HEK293 (cell line): ENCODE data around the gene GANAB.

Experiments used
- CTCF ChIA-PET: fragments of 350-600 bp; formaldehyde crosslinking; extraction: SDS; loops from one replicate; lab custom pipeline; 2021; ENCODE audit warnings: antibody characterized with exemption; lab: Yijun Ruan, JAX
- POLR2A ChIA-PET: fragments of 300-600 bp; formaldehyde crosslinking; extraction: SDS; loops from one replicate; lab custom pipeline; 2020; ENCODE audit warnings: antibody characterized with exemption, inconsistent platforms; lab: Yijun Ruan, JAX
- H3K27ac ChIP-seq: fragments of 200-500 bp; sonication (Bioruptor generic); 2 replicates; pipeline ENCODE4 v1.5.1; 2014; ENCODE audit warnings: low read depth, low read length, control low read depth, inconsistent platforms; ENCODE audit errors: extremely low read depth
- H3K36me3 ChIP-seq, 2 experiments: fragments of 200-500 bp in 1 of 2; sonication (Bioruptor generic) in 1 of 2; 1 replicate in 1 of 2; 2 replicates in 1 of 2; pipeline ENCODE4 v1.5.1; 2014 to 2017; ENCODE audit warnings: inconsistent platforms in 2 of 2, low read length in 2 of 2; ENCODE audit not compliant: control insufficient read depth in 2 of 2, insufficient read depth in 1 of 2
- H3K4me1 ChIP-seq: fragments of 200-500 bp; sonication (Bioruptor generic); 2 replicates; pipeline ENCODE4 v1.5.1; 2014; ENCODE audit warnings: mild to moderate bottlenecking, low read length, inconsistent platforms; ENCODE audit not compliant: control insufficient read depth, insufficient read depth
- H3K4me3 ChIP-seq: 2 replicates; pipeline ENCODE4 v1.5.1; 2011; ENCODE audit warnings: low read depth, mild to moderate bottlenecking, control low read depth, low read length, moderate library complexity
- H3K9me3 ChIP-seq: fragments of 200-500 bp; sonication (Bioruptor generic); 2 replicates; pipeline ENCODE4 v1.5.1; 2014; ENCODE audit warnings: low read depth, low read length, inconsistent platforms; ENCODE audit not compliant: control insufficient read depth, insufficient read depth
- FEZF1 ChIP-seq: fragments of 450-650 bp; formaldehyde crosslinking; IDR thresholded peaks from 2 replicates; pipeline ENCODE4 v1.5.1; 2016; ENCODE audit warnings: missing biosample characterization, missing genetic modification characterization
- KLF1 ChIP-seq: fragments of 450-650 bp; formaldehyde crosslinking; IDR thresholded peaks from 2 replicates; pipeline ENCODE4 v1.5.1; 2016; ENCODE audit warnings: missing biosample characterization, missing genetic modification characterization
- ZBTB8A ChIP-seq: fragments of 450-650 bp; formaldehyde crosslinking; IDR thresholded peaks from 2 replicates; pipeline ENCODE4 v1.5.1; 2016; ENCODE audit warnings: missing biosample characterization, missing genetic modification characterization
- ZFP69B ChIP-seq: fragments of 450-650 bp; formaldehyde crosslinking; IDR thresholded peaks from 2 replicates; pipeline ENCODE4 v1.5.1; 2016; ENCODE audit warnings: missing biosample characterization, missing genetic modification characterization
- ZIC2 ChIP-seq: fragments of 450-650 bp; formaldehyde crosslinking; IDR thresholded peaks from 2 replicates; pipeline ENCODE4 v1.5.1; 2016; ENCODE audit warnings: missing biosample characterization, missing genetic modification characterization
- ZNF10 ChIP-seq: fragments of 450-650 bp; formaldehyde crosslinking; IDR thresholded peaks from 2 replicates; pipeline ENCODE4 v1.5.1; 2017; ENCODE audit warnings: missing biosample characterization, missing genetic modification characterization
- ZNF2 ChIP-seq: fragments of 450-650 bp; formaldehyde crosslinking; IDR thresholded peaks from 2 replicates; pipeline ENCODE4 v1.5.1; 2016; ENCODE audit warnings: missing biosample characterization, missing genetic modification characterization
- ZNF707 ChIP-seq: fragments of 450-650 bp; formaldehyde crosslinking; IDR thresholded peaks from 2 replicates; pipeline ENCODE4 v1.5.1; 2016; ENCODE audit warnings: missing biosample characterization, missing genetic modification characterization
- ZSCAN16 ChIP-seq: fragments of 450-650 bp; formaldehyde crosslinking; IDR thresholded peaks from 2 replicates; pipeline ENCODE4 v1.5.1; 2016; ENCODE audit warnings: missing biosample characterization, missing genetic modification characterization
- ZSCAN30 ChIP-seq: fragments of 450-650 bp; IDR thresholded peaks from 2 replicates; pipeline ENCODE4 v1.5.1; 2018; ENCODE audit warnings: missing biosample characterization, mild to moderate bottlenecking, missing genetic modification characterization, moderate library complexity
- TF ChIP-seq, protein P1 (sequence below): fragments of 450-650 bp; formaldehyde crosslinking; IDR thresholded peaks from 2 replicates; pipeline ENCODE4 v1.5.1; 2016; ENCODE audit warnings: missing biosample characterization, missing genetic modification characterization
- TF ChIP-seq, protein P2 (sequence below): fragments of 450-650 bp; formaldehyde crosslinking; IDR thresholded peaks from 2 replicates; pipeline ENCODE4 v1.5.1; 2017; ENCODE audit warnings: missing biosample characterization, missing genetic modification characterization
- TF ChIP-seq, protein P3 (sequence below): fragments of 450-650 bp; formaldehyde crosslinking; IDR thresholded peaks from 2 replicates; pipeline ENCODE4 v1.5.1; 2016; ENCODE audit warnings: missing biosample characterization, missing genetic modification characterization, borderline replicate concordance
- TF ChIP-seq, protein P4 (sequence below): fragments of 450-650 bp; formaldehyde crosslinking; IDR thresholded peaks from 2 replicates; pipeline ENCODE4 v1.5.1; 2016; ENCODE audit warnings: missing biosample characterization, missing genetic modification characterization
- TF ChIP-seq, protein P5 (sequence below): fragments of 450-650 bp; formaldehyde crosslinking; IDR thresholded peaks from 2 replicates; pipeline ENCODE4 v1.5.1; 2017; ENCODE audit warnings: missing biosample characterization, missing genetic modification characterization
- TF ChIP-seq, protein P6 (sequence below): sonication (generic); formaldehyde crosslinking; IDR thresholded peaks from 2 replicates; pipeline ENCODE4 v1.8.1; 2022; ENCODE audit warnings: mild to moderate bottlenecking, moderate library complexity, missing genetic modification reagents
- TF ChIP-seq, protein P7 (sequence below): fragments of 450-650 bp; formaldehyde crosslinking; IDR thresholded peaks from 2 replicates; pipeline ENCODE4 v1.5.1; 2016; ENCODE audit warnings: missing biosample characterization, missing genetic modification characterization

The GANAB gene

DNA sequence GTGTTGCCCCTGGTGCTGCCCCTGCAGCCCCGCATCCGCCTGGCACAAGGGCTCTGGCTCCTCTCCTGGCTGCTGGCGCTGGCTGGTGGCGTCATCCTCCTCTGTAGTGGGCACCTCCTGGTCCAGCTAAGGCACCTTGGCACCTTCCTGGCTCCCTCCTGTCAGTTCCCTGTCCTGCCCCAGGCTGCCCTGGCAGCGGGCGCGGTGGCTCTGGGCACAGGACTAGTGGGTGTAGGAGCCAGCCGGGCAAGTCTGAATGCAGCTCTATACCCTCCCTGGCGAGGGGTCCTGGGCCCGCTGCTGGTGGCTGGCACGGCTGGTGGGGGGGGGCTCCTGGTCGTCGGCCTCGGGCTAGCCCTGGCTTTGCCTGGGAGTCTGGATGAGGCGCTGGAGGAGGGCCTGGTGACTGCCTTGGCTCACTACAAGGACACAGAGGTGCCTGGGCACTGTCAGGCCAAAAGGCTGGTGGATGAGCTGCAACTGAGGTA lies 33.1 kb downstream of the GANAB start:
- TF ChIP-seq, protein P1, sequence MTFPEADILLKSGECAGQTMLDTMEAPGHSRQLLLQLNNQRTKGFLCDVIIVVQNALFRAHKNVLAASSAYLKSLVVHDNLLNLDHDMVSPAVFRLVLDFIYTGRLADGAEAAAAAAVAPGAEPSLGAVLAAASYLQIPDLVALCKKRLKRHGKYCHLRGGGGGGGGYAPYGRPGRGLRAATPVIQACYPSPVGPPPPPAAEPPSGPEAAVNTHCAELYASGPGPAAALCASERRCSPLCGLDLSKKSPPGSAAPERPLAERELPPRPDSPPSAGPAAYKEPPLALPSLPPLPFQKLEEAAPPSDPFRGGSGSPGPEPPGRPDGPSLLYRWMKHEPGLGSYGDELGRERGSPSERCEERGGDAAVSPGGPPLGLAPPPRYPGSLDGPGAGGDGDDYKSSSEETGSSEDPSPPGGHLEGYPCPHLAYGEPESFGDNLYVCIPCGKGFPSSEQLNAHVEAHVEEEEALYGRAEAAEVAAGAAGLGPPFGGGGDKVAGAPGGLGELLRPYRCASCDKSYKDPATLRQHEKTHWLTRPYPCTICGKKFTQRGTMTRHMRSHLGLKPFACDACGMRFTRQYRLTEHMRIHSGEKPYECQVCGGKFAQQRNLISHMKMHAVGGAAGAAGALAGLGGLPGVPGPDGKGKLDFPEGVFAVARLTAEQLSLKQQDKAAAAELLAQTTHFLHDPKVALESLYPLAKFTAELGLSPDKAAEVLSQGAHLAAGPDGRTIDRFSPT = peak; percentile 97
- TF ChIP-seq ZNF707 (no peak), ZNF2 (no peak), KLF1 (tag by site-specific recombination) (no peak), ZSCAN30 (tag by site-specific recombination) (no peak), ZSCAN16 (tag by site-specific recombination) (no peak), ZIC2 (tag by site-specific recombination) (no peak), ZNF10 (tag by site-specific recombination) (no peak), ZBTB8A (tag by site-specific recombination) (0 out of 2 replicates have a peak, but pooled peaks have one; percentile 28), ZFP69B (tag by site-specific recombination) (no peak), FEZF1 (tag by site-specific recombination) (no peak)
- TF ChIP-seq, protein P2, sequence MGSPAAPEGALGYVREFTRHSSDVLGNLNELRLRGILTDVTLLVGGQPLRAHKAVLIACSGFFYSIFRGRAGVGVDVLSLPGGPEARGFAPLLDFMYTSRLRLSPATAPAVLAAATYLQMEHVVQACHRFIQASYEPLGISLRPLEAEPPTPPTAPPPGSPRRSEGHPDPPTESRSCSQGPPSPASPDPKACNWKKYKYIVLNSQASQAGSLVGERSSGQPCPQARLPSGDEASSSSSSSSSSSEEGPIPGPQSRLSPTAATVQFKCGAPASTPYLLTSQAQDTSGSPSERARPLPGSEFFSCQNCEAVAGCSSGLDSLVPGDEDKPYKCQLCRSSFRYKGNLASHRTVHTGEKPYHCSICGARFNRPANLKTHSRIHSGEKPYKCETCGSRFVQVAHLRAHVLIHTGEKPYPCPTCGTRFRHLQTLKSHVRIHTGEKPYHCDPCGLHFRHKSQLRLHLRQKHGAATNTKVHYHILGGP (tag by site-specific recombination) = no peak
- TF ChIP-seq, protein P3, sequence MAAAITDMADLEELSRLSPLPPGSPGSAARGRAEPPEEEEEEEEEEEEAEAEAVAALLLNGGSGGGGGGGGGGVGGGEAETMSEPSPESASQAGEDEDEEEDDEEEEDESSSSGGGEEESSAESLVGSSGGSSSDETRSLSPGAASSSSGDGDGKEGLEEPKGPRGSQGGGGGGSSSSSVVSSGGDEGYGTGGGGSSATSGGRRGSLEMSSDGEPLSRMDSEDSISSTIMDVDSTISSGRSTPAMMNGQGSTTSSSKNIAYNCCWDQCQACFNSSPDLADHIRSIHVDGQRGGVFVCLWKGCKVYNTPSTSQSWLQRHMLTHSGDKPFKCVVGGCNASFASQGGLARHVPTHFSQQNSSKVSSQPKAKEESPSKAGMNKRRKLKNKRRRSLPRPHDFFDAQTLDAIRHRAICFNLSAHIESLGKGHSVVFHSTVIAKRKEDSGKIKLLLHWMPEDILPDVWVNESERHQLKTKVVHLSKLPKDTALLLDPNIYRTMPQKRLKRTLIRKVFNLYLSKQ (tag by site-specific recombination) = no peak
- TF ChIP-seq, protein P4, sequence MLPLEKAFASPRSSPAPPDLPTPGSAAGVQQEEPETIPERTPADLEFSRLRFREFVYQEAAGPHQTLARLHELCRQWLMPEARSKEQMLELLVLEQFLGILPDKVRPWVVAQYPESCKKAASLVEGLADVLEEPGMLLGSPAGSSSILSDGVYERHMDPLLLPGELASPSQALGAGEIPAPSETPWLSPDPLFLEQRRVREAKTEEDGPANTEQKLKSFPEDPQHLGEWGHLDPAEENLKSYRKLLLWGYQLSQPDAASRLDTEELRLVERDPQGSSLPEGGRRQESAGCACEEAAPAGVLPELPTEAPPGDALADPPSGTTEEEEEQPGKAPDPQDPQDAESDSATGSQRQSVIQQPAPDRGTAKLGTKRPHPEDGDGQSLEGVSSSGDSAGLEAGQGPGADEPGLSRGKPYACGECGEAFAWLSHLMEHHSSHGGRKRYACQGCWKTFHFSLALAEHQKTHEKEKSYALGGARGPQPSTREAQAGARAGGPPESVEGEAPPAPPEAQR = no peak
- TF ChIP-seq, protein P5, sequence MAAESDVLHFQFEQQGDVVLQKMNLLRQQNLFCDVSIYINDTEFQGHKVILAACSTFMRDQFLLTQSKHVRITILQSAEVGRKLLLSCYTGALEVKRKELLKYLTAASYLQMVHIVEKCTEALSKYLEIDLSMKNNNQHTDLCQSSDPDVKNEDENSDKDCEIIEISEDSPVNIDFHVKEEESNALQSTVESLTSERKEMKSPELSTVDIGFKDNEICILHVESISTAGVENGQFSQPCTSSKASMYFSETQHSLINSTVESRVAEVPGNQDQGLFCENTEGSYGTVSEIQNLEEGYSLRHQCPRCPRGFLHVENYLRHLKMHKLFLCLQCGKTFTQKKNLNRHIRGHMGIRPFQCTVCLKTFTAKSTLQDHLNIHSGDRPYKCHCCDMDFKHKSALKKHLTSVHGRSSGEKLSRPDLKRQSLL (tag by site-specific recombination) = no peak
- TF ChIP-seq, protein P6, sequence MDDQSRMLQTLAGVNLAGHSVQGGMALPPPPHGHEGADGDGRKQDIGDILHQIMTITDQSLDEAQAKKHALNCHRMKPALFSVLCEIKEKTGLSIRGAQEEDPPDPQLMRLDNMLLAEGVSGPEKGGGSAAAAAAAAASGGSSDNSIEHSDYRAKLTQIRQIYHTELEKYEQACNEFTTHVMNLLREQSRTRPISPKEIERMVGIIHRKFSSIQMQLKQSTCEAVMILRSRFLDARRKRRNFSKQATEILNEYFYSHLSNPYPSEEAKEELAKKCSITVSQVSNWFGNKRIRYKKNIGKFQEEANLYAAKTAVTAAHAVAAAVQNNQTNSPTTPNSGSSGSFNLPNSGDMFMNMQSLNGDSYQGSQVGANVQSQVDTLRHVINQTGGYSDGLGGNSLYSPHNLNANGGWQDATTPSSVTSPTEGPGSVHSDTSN (CRISPR knock-in tag) = no peak; the same call in 1 of the 2 replicates
- TF ChIP-seq, protein P7, sequence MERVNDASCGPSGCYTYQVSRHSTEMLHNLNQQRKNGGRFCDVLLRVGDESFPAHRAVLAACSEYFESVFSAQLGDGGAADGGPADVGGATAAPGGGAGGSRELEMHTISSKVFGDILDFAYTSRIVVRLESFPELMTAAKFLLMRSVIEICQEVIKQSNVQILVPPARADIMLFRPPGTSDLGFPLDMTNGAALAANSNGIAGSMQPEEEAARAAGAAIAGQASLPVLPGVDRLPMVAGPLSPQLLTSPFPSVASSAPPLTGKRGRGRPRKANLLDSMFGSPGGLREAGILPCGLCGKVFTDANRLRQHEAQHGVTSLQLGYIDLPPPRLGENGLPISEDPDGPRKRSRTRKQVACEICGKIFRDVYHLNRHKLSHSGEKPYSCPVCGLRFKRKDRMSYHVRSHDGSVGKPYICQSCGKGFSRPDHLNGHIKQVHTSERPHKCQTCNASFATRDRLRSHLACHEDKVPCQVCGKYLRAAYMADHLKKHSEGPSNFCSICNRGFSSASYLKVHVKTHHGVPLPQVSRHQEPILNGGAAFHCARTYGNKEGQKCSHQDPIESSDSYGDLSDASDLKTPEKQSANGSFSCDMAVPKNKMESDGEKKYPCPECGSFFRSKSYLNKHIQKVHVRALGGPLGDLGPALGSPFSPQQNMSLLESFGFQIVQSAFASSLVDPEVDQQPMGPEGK (tag by site-specific recombination) = no peak
- POLR2A ChIA-PET = interaction anchor here (0.6 to 4.1 kb wide), 6 partner anchors 8 to 59 kb away, joined by 3 to 31 read pairs (median 6); partner anchors contain the start of genes B3GAT3, INTS5, LBHD1 and MTA2
- Histone ChIP-seq H3K27ac (no peak overlapping the region), H3K36me3 (peaks cover 0 to 48% of the 10 kb centered on the region in 2 experiments; a peak in 2 of 3 replicates), H3K4me1 (no peaks in the 10 kb centered on the region), H3K9me3 (no peaks in the 10 kb centered on the region), H3K4me3 (no peak overlapping the region)
- CTCF ChIA-PET = interaction anchor here (0.5 to 1.4 kb wide), 5 partner anchors 13 to 219 kb away, joined by 3 to 5 read pairs (median 3); no protein-coding TSS in a partner anchor
